NCI-H446 (cell line): ENCODE data around the gene PIGM.
"Not testable (repeated sequence)": the region's sequence is repeated elsewhere in the genome, so short reads cannot be mapped to it uniquely, and the experiment has no call there.

Experiments
- DNase-seq, 2 experiments: peaks; one replicate each; lab custom pipeline; 2025; lab: John Stamatoyannopoulos, UW

The PIGM gene

GRCh38 chr1:160061369-160062229 lies 29.8 kb upstream of the PIGM start:
- no peak for DNase-seq

- no peak for DNase-seq
These were observed 26.3 kb upstream of the PIGM start for GRCh38 chr1:160058087-160058486.

- DNase-seq = no peak
These were observed 24.9 kb upstream of the PIGM start for GRCh38 chr1:160056648-160057169.

- no peak for DNase-seq
These were observed 22.0 kb upstream of the PIGM start for GRCh38 chr1:160053548-160054365.

GRCh38 chr1:160052936-160053335 lies 21.1 kb upstream of the PIGM start:
- no peak for DNase-seq

- no peak for DNase-seq
These were observed 18.8 kb upstream of the PIGM start for GRCh38 chr1:160050619-160051018.

- DNase-seq = not testable (repeated sequence)
These were observed 18.4 kb upstream of the PIGM start for GRCh38 chr1:160050182-160050581.

- DNase-seq = no peak
These were observed 17.3 kb upstream of the PIGM start for GRCh38 chr1:160049101-160049500.

- no peak for DNase-seq
These were observed 16.5 kb upstream of the PIGM start for GRCh38 chr1:160048335-160048734.

- no peak for DNase-seq
These were observed 15.6 kb upstream of the PIGM start for GRCh38 chr1:160047111-160047991.

- DNase-seq = peak in 1 of 2 experiments; percentile 15
These were observed 14.8 kb upstream of the PIGM start for GRCh38 chr1:160046494-160047110.

GRCh38 chr1:160045653-160046052 lies 13.9 kb upstream of the PIGM start:
- no peak for DNase-seq

GRCh38 chr1:160043543-160043942 lies 11.8 kb upstream of the PIGM start:
- no peak for DNase-seq

- DNase-seq = no peak
These were observed 8.7 kb upstream of the PIGM start for GRCh38 chr1:160040476-160040875.

GRCh38 chr1:160032165-160032820 lies 503 bp upstream of the PIGM start:
- peak in 1 of 2 experiments; percentile 10 for DNase-seq

GRCh38 chr1:160030657-160031364 lies 979 bp downstream of the PIGM start:
- no peak for DNase-seq

GRCh38 chr1:160028426-160028825 lies 3.4 kb downstream of the PIGM start:
- no peak for DNase-seq

- DNase-seq = no peak
These were observed 6.5 kb downstream of the PIGM start for GRCh38 chr1:160025314-160025713.

- no peak for DNase-seq
These were observed 7.4 kb downstream of the PIGM start for GRCh38 chr1:160024195-160024905.
